Astrocyte (in vitro differentiated cells and primary cell): Measurements from ENCODE around the gene HHIP. TPM values are rescaled to one million over a fixed set of nuclear protein-coding genes. Genes with fewer than 3 reads are reported as not detected.

ENCODE experiments used
- DNase-seq: peaks from one replicate; pipeline ENCODE4 v3.0.0-alpha.2; 2010; ENCODE audit warnings: low read depth
- FAIRE-seq: peaks from 2 replicates; lab custom pipeline; 2011; peaks lifted over from hg19 to GRCh38; lab: Jason Lieb, UNC
- H2AFZ ChIP-seq: 2 replicates; pipeline ENCODE4 v1.6.0; 2012; ENCODE audit warnings: low read depth, low read length, inconsistent platforms
- H3K27ac ChIP-seq: 2 replicates; pipeline ENCODE4 v1.5.1; 2011; ENCODE audit warnings: low read depth, low read length, inconsistent platforms
- H3K27me3 ChIP-seq: 2 replicates; pipeline ENCODE4 v1.6.0; 2011; ENCODE audit warnings: low read length, inconsistent platforms; ENCODE audit not compliant: insufficient read depth
- H3K36me3 ChIP-seq: 2 replicates; pipeline ENCODE4 v1.5.1; 2011; ENCODE audit warnings: low read length, inconsistent platforms; ENCODE audit not compliant: insufficient read depth
- H3K4me1 ChIP-seq: 2 replicates; pipeline ENCODE4 v1.5.1; 2011; ENCODE audit warnings: low read length, inconsistent platforms; ENCODE audit not compliant: insufficient read depth
- H3K4me2 ChIP-seq: 2 replicates; pipeline ENCODE4 v1.6.0; 2012; ENCODE audit warnings: low read length, inconsistent platforms
- H3K4me3 ChIP-seq: 2 replicates; pipeline ENCODE4 v1.5.1; 2011; ENCODE audit warnings: low read depth, mild to moderate bottlenecking, low read length, inconsistent platforms; ENCODE audit not compliant: insufficient read depth
- H3K79me2 ChIP-seq: 2 replicates; pipeline ENCODE4 v1.6.0; 2012; ENCODE audit warnings: mild to moderate bottlenecking, low read length, inconsistent platforms; ENCODE audit not compliant: insufficient read depth
- H3K9ac ChIP-seq: 2 replicates; pipeline ENCODE4 v1.6.0; 2012; ENCODE audit warnings: mild to moderate bottlenecking, low read length, inconsistent platforms
- H3K9me3 ChIP-seq: 2 replicates; pipeline ENCODE4 v1.5.1; 2012; ENCODE audit warnings: low read depth, mild to moderate bottlenecking, low read length, inconsistent platforms; ENCODE audit not compliant: insufficient read depth
- H4K20me1 ChIP-seq: 2 replicates; pipeline ENCODE4 v1.6.0; 2012; ENCODE audit warnings: low read length, inconsistent platforms; ENCODE audit not compliant: insufficient read depth
- H3K27ac Mint-ChIP-seq: one replicate; pipeline ENCODE4 v1.8.0; 2021; ENCODE audit warnings: mild to moderate bottlenecking, mixed read lengths; ENCODE audit not compliant: unreplicated experiment
- H3K27me3 Mint-ChIP-seq: one replicate; pipeline ENCODE4 v1.8.0; 2021; ENCODE audit warnings: low read depth, mixed read lengths; ENCODE audit not compliant: unreplicated experiment
- H3K36me3 Mint-ChIP-seq: one replicate; pipeline ENCODE4 v1.8.0; 2021; ENCODE audit warnings: low read depth, mixed read lengths; ENCODE audit not compliant: unreplicated experiment
- H3K4me1 Mint-ChIP-seq: one replicate; pipeline ENCODE4 v1.8.0; 2021; ENCODE audit warnings: low read depth, mixed read lengths; ENCODE audit not compliant: unreplicated experiment
- H3K4me3 Mint-ChIP-seq: one replicate; pipeline ENCODE4 v1.8.0; 2021; ENCODE audit warnings: mild to moderate bottlenecking, moderate library complexity, mixed read lengths; ENCODE audit not compliant: unreplicated experiment
- H3K9me3 Mint-ChIP-seq: one replicate; pipeline ENCODE4 v1.8.0; 2021; ENCODE audit warnings: mild to moderate bottlenecking, mixed read lengths; ENCODE audit not compliant: unreplicated experiment
- EZH2 ChIP-seq: IDR thresholded peaks from 2 replicates; pipeline ENCODE4 v1.6.1; 2012; ENCODE audit warnings: mild to moderate bottlenecking, low read length, inconsistent platforms; ENCODE audit not compliant: insufficient read depth
- total RNA-seq: library from RNA; stranded (reverse); gene quantifications from 2 replicates; pipeline ENCODE4 v1.2.1, GENCODE V29; 2021
- TF ChIP-seq, protein P1 (sequence below): IDR thresholded peaks from 2 replicates; pipeline ENCODE4 v1.5.1; 2011; ENCODE audit warnings: low read depth, mild to moderate bottlenecking, inconsistent platforms, low read length, moderate library complexity; ENCODE audit not compliant: insufficient read depth

The HHIP gene
- total RNA-seq, 1 donor from 2014 or later, result 4.0 TPM

DNA sequence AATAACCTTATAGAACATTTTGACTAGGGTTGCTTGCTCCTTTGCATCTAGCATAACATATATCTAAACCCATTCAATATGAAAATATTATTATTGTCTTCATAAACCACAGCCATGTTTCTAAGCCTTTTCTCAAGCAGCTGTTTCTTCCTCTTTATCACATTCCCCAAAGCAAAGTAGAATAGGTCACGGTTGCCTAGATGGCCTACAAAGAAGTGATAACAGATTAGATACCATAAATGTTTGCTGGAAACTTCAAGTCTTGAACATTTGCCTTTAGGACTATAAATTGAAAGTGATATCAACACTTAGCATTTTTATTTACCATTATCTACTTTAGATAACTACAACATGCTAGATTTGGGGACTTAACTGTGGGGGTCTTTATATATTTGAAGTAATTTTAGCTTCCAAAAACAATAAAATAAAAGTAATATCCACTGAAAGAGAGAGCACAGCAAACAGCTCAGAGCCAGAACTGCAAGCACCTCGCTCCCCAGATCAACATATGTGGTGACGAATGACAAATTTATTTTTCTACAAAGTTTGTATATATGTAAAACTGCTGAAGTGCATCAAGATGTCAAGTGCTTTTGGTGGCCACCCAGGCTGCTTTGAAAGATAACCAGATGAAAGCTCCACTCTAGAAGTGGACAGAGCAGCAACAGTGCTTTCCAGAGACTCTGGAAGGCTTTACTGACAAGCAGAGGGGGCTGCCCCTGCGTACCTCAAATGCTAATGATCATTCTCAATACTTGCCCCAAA, 8.0 kb downstream of the HHIP start:
- H3K27me3 Mint-ChIP-seq, result no peaks in the 10 kb centered on the region
- no peak overlapping the region for H3K27ac Mint-ChIP-seq
- H3K4me3 ChIP-seq, result no peak overlapping the region
- no peak overlapping the region for H3K4me2 ChIP-seq
- H3K9me3 ChIP-seq, result no peaks in the 10 kb centered on the region
- no peak overlapping the region for H3K27ac ChIP-seq
- H3K9ac ChIP-seq, result no peak overlapping the region
- H3K36me3 Mint-ChIP-seq, result no peaks in the 10 kb centered on the region
- H3K4me1 Mint-ChIP-seq, result peaks cover 16% of the 10 kb centered on the region
- H3K36me3 ChIP-seq, result peaks cover 33% of the 10 kb centered on the region
- H3K27me3 ChIP-seq, result no peaks in the 10 kb centered on the region
- FAIRE-seq (no peak), DNase-seq (no peak)
- TF ChIP-seq EZH2, result no peak
- TF ChIP-seq, protein P1, sequence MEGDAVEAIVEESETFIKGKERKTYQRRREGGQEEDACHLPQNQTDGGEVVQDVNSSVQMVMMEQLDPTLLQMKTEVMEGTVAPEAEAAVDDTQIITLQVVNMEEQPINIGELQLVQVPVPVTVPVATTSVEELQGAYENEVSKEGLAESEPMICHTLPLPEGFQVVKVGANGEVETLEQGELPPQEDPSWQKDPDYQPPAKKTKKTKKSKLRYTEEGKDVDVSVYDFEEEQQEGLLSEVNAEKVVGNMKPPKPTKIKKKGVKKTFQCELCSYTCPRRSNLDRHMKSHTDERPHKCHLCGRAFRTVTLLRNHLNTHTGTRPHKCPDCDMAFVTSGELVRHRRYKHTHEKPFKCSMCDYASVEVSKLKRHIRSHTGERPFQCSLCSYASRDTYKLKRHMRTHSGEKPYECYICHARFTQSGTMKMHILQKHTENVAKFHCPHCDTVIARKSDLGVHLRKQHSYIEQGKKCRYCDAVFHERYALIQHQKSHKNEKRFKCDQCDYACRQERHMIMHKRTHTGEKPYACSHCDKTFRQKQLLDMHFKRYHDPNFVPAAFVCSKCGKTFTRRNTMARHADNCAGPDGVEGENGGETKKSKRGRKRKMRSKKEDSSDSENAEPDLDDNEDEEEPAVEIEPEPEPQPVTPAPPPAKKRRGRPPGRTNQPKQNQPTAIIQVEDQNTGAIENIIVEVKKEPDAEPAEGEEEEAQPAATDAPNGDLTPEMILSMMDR, result no peak
- no peaks in the 10 kb centered on the region for H3K9me3 Mint-ChIP-seq
- H2AFZ ChIP-seq, result no peak overlapping the region
- H3K4me1 ChIP-seq, result peaks cover 7% of the 10 kb centered on the region
- peaks cover 73% of the 10 kb centered on the region for H3K79me2 ChIP-seq
- H3K4me3 Mint-ChIP-seq, result no peak overlapping the region
- H4K20me1 ChIP-seq, result no peaks in the 10 kb centered on the region

DNA sequence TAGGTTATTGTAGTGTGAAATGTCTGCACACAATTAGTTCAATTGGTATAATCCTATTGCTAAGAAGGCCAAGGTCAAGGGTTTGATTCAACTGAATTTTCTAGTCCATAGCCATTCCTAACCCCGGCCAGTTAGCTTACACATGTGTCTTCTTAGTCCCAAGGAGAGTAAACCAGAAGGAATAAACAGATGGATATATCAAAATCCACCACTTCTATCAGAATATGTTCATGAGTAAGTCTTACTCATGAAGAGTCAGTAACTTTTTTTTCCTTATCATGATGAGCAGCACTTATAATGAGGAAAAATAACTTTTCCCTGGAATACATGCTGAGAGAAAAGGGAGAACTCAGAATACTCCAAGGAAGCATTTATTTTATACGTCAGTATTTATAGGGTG, 9.5 kb downstream of the HHIP start:
- no peak overlapping the region for H3K27ac Mint-ChIP-seq
- no peak for TF ChIP-seq EZH2
- TF ChIP-seq, protein P1, result no peak
- H3K4me1 Mint-ChIP-seq, result peaks cover 9% of the 10 kb centered on the region
- H3K4me3 Mint-ChIP-seq, result no peak overlapping the region
- Histone ChIP-seq H4K20me1 (no peaks in the 10 kb centered on the region), H3K36me3 (peaks cover 42% of the 10 kb centered on the region), H3K27ac (no peak overlapping the region), H3K79me2 (peaks cover 58% of the 10 kb centered on the region), H3K9me3 (no peaks in the 10 kb centered on the region), H3K4me3 (no peak overlapping the region), H3K4me2 (peak overlapping the region; percentile 12), H3K27me3 (no peaks in the 10 kb centered on the region), H3K4me1 (peaks cover 4% of the 10 kb centered on the region), H2AFZ (no peak overlapping the region), H3K9ac (no peak overlapping the region)
- no peaks in the 10 kb centered on the region for H3K9me3 Mint-ChIP-seq
- H3K36me3 Mint-ChIP-seq, result no peaks in the 10 kb centered on the region
- peak; percentile 54 for DNase-seq
- FAIRE-seq, result peak; percentile 5
- no peaks in the 10 kb centered on the region for H3K27me3 Mint-ChIP-seq

DNA sequence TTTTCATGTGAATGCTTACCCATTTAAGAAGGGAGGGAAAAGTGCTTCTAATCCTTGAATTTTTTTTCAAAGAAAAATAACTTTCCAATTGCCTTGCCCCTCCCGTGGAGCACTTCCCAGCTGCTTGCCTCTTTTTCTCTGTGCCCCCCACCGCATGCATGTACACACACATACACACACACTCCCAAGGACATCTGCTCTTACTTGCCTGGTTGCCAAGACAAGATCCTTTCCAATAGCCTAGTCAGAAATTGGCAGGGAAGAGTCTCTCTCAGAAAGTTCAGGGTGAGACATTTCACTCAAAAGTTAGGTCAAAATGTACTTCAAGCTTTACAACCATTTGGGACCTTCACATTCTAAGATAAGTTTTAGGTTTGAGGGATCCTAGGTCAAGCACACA, 10.9 kb downstream of the HHIP start:
- Histone ChIP-seq H3K4me3 (no peak overlapping the region), H2AFZ (no peak overlapping the region), H3K36me3 (peaks cover 48% of the 10 kb centered on the region), H3K79me2 (peaks cover 51% of the 10 kb centered on the region), H3K4me1 (no peaks in the 10 kb centered on the region), H3K9ac (no peak overlapping the region), H3K4me2 (no peak overlapping the region), H3K9me3 (no peaks in the 10 kb centered on the region), H3K27ac (no peak overlapping the region), H3K27me3 (no peaks in the 10 kb centered on the region), H4K20me1 (no peaks in the 10 kb centered on the region)
- Mint-ChIP-seq H3K4me1 (peaks cover 5% of the 10 kb centered on the region), H3K27ac (no peak overlapping the region), H3K4me3 (no peak overlapping the region), H3K36me3 (no peaks in the 10 kb centered on the region), H3K27me3 (no peaks in the 10 kb centered on the region), H3K9me3 (no peaks in the 10 kb centered on the region)
- FAIRE-seq, result no peak
- no peak for TF ChIP-seq EZH2
- TF ChIP-seq, protein P1, result no peak
- no peak for DNase-seq
